IPS-18a (cell line): ENCODE results near the gene INIP.
"Not testable (repeated sequence)": the region's sequence is repeated elsewhere in the genome, so short reads cannot be mapped to it uniquely, and the experiment has no call there.

Experiments used
- H3K27ac ChIP-seq: one replicate; pipeline ENCODE4 v1.5.1; 2013; ENCODE audit warnings: low read length
- H3K27me3 ChIP-seq: one replicate; pipeline ENCODE4 v1.6.1; 2013; ENCODE audit warnings: mild to moderate bottlenecking, low read length; ENCODE audit not compliant: control insufficient read depth, insufficient read depth
- H3K36me3 ChIP-seq: one replicate; pipeline ENCODE4 v1.6.1; 2013; ENCODE audit warnings: low read depth, low read length; ENCODE audit not compliant: control insufficient read depth
- H3K4me1 ChIP-seq: one replicate; pipeline ENCODE4 v1.6.1; 2013; ENCODE audit warnings: low read depth, low read length; ENCODE audit not compliant: control insufficient read depth
- H3K4me3 ChIP-seq: one replicate; pipeline ENCODE4 v1.5.1; 2013; ENCODE audit warnings: low read length
- H3K9ac ChIP-seq: one replicate; pipeline ENCODE4 v1.6.1; 2013; ENCODE audit warnings: mild to moderate bottlenecking, low read length, moderate library complexity
- H3K9me3 ChIP-seq: one replicate; pipeline ENCODE4 v1.6.1; 2013; ENCODE audit warnings: low read depth, low read length; ENCODE audit not compliant: control insufficient read depth

Gene INIP

DNA sequence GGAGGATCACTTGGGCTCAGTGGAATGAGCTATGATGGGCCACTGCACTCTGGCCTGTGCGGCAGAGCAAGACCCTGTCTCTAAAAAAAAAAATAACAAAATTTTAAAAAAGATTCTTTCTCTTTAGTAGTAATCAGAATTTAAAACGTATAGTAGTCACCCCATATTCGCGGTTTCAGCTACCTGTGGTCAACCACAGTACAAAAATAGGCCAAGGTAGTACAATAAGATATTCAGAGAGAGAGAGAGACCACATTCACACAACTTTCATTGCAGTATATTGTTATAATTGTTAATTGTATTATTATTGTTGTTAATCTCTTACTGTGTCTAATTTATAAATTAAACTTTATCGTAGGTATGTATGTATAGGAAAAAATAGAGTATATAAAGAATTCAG is 18.7 kb downstream of the INIP start:
- Histone ChIP-seq H3K9ac (no peak overlapping the region), H3K36me3 (no peaks in the 10 kb centered on the region), H3K4me3 (no peak overlapping the region), H3K9me3 (no peaks in the 10 kb centered on the region), H3K27ac (no peak overlapping the region), H3K27me3 (no peaks in the 10 kb centered on the region), H3K4me1 (no peaks in the 10 kb centered on the region)

DNA sequence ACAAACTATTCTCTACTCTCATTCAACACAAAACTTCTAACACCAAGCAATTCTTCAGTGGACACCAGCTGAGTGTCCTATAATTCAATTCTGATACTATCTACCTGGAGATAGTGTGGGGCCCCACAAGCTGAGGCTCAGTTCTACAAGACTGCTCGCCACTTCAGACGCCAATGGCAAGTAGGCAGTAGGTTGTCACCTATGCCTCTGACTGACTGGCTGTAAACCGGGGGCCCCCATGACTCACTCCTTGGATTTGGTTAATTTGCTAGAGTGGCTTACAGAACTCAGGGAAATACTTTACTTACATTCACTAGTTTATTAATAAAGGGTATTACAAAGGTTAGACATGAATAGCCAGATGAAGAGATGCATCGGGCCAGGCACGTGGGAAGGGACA is 21.5 kb downstream of the INIP start:
- Histone ChIP-seq H3K36me3 (no peaks in the 10 kb centered on the region), H3K4me1 (no peaks in the 10 kb centered on the region), H3K9me3 (no peaks in the 10 kb centered on the region), H3K27me3 (no peaks in the 10 kb centered on the region), H3K27ac (no peak overlapping the region), H3K9ac (no peak overlapping the region), H3K4me3 (no peak overlapping the region)

DNA sequence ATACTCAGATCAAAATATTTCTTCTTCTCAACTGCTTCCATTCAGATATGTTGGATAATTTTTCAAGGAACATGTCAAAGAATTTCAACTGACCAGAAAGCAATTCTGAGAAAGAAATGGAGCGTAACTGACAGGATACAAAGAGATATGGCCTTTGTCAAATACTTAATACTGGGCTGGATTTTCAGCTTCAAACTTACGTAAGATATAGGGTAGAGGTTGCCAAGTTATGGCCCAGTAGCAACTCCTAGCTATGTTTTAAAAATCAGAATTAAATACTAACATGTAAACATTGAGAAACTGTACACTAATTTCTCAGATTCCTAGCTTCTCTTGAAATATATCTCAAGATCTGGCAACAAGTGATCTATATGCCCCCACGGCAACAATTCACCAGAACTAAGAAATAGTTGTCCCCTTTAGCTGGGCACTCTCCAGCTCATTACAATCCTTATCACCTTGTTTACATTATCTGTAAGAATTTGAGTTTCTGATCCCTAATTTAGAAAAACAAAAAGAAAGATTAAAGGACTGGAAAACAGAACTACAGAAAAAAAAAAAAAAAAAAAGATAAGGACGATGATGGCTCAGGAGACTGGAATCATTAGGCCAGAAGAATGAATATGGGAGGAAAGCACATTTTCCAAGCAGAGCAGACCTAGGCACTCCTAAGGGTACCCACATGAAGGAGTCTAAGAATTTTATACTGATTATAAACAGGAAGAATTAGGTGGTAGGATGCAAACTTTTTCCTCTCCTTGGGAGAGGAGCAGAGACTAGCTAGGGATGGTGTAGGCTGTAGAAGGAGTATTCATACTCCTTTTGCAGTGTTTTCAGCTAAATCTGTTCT is 23.0 kb downstream of the INIP start:
- Histone ChIP-seq H3K27ac (no peak overlapping the region), H3K36me3 (peaks cover 3% of the 10 kb centered on the region), H3K4me3 (no peak overlapping the region), H3K9me3 (no peaks in the 10 kb centered on the region), H3K27me3 (no peaks in the 10 kb centered on the region), H3K4me1 (no peaks in the 10 kb centered on the region), H3K9ac (no peak overlapping the region)

DNA sequence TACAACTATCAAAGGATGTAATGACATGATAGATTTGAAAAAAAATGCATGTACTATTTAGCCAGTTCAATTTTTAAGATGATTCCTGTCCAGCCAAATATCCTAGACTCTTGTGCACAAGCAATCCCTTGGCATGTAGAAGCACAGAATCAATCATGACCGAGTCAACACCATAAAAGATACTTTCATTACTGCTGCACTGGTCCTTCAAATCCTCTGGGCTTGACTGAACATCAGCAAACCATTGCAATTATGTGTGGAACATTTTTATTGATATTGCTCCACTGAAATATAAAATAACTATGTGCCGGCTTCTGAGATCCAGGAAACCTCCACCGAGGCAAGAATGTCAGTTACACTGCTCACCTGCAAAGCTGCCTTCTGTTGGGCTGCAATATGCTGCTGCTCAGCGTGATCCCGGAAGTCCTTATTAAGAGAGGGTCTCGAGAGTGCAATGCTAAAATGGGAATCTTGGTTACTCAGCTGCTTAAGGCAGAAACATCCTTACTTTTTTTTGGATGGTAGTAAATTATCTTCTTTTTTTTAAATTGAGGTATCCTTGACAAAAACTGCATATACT is 28.7 kb downstream of the INIP start:
- no peak overlapping the region for H3K27ac ChIP-seq
- H3K27me3 ChIP-seq: no peaks in the 10 kb centered on the region
- H3K9ac ChIP-seq: no peak overlapping the region
- H3K9me3 ChIP-seq: no peaks in the 10 kb centered on the region
- H3K4me1 ChIP-seq: no peaks in the 10 kb centered on the region
- H3K4me3 ChIP-seq: no peak overlapping the region
- peaks cover 18% of the 10 kb centered on the region for H3K36me3 ChIP-seq

DNA sequence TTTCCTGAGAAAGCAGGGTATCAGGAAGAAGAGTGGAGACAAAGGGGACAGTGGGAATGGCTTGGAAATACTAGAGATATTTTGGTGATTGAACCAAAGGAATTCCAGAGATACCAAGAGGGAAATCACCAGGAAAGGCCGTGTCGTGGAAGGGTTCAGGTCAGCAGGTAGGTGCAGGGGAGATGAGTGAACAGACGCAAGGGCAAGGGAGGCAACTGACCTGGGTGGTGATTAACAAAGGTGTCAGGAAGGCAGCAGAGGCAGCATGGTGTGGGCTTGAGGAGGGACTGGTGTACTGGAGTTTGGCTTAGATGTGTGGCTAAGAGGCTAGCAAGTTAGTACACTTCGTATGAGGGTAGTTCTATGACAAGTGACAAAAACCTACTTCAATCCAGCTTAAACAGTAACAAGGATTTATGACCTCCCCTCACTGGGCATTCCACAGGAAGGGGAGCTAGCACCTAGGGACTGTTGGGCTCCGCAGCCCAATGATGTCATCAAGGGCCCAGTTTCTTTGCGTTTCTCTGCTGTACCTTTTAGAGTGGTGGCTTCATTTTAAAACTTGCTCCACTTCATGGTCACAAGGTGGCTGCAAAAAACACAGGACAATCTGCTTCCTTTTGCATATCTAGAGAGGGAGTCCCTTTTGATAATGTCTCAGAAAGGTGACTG is 37.0 kb downstream of the INIP start:
- H3K27me3 ChIP-seq: no peaks in the 10 kb centered on the region
- H3K4me1 ChIP-seq: peaks cover 9% of the 10 kb centered on the region
- H3K27ac ChIP-seq: no peak overlapping the region
- H3K36me3 ChIP-seq: no peaks in the 10 kb centered on the region
- H3K9ac ChIP-seq: no peak overlapping the region
- H3K9me3 ChIP-seq: peaks cover 7% of the 10 kb centered on the region
- no peak overlapping the region for H3K4me3 ChIP-seq

DNA sequence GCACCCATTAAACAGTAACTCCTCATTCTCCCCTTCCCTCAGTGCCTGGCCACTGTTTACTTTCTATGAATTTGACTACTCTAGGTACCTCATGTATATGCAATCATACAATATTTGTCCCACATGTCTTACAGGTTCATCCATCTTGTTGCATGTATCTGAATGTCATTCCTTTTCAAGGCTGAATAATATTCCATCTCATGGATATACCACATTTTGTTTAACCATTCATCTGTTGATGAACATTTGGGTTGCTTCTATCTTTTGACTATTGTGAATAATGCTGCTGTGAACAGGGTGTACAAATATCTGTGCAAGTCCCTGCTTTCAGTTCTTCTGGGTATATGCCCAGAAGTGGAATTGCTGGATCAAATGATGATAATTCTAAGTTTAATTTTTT is 40.9 kb downstream of the INIP start:
- Histone ChIP-seq H3K9me3 (peaks cover 7% of the 10 kb centered on the region), H3K27ac (no peak overlapping the region), H3K9ac (no peak overlapping the region), H3K4me3 (no peak overlapping the region), H3K4me1 (peaks cover 9% of the 10 kb centered on the region), H3K27me3 (no peaks in the 10 kb centered on the region), H3K36me3 (no peaks in the 10 kb centered on the region)

DNA sequence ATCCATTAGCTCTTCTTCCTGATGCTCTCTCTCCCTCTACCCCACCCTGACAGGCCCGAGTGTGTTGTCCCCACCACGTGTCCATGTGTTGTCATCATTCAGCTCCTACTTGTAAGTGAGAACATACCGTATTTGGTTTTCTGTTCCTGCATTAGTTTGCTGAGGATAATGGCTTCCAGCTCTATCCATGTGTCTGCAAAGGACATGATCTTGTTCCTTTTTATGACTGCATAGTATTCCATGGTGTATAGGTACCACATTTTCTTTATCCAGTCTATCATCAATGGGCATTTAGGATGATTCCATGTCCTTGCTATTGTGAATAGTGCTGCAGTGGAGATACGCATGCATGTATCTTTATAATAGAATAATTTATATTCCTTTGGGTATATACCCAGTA is 44.7 kb downstream of the INIP start:
- not testable (repeated sequence) for H3K4me3 ChIP-seq, H3K9me3 ChIP-seq, H3K9ac ChIP-seq, H3K27ac ChIP-seq, H3K36me3 ChIP-seq, H3K27me3 ChIP-seq, H3K4me1 ChIP-seq

DNA sequence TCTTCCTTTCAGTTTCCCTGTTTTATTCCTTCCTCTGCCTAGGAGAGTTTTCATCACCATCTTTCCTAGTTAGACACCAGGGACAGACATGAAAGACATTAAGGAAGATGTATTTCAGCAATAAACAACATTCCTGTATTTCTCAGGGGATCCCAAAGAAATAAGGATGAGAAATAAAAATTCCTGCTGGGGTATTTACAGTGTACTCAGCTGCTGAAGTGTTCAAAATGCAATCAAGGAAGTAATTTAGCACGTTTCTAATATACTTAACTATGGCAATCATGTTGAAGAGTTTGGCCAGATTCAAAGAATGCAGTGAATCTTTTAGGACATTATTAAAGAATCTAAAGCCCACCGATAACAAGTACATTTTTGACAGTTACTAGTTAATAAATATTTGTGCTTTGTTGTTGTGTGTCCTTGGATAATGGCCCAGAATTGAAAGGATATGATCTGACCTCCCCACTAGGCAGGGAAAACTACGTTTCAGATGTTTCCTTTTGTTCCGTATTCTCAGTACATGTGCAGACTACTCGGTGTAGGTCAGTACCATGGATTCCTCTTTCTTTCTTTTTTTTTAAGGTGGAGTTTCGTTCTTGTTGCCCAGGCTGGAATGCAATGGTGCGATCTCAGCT is 46.8 kb downstream of the INIP start:
- H3K36me3 ChIP-seq: no peaks in the 10 kb centered on the region

DNA sequence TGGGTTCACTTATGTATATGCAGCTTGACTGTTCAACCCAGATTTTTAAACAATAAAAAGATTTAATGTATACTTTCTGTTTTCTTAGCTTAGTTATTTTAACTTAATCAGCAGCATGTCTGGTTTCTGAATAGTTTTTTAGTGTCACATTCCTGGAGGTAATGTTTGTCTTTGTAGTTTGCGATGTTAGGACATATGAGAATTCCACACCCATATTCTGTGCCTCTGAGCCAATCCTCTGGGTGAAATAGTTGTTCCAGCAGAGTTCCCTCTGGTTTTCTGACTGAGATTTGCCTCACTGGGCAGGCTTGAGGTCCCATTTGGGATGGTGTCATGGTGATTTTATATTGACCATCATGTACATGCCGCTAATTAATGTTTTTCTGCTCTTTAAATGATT is 48.6 kb downstream of the INIP start:
- no peak overlapping the region for H3K4me3 ChIP-seq
- no peaks in the 10 kb centered on the region for H3K4me1 ChIP-seq
- no peak overlapping the region for H3K27ac ChIP-seq
- no peaks in the 10 kb centered on the region for H3K27me3 ChIP-seq
- no peaks in the 10 kb centered on the region for H3K9me3 ChIP-seq
- no peaks in the 10 kb centered on the region for H3K36me3 ChIP-seq
- H3K9ac ChIP-seq: no peak overlapping the region

More for the DNA sequence above, 46.8 kb downstream of the INIP start:
- Histone ChIP-seq H3K27ac (no peak overlapping the region), H3K27me3 (no peaks in the 10 kb centered on the region), H3K9me3 (no peaks in the 10 kb centered on the region), H3K4me3 (no peak overlapping the region), H3K9ac (no peak overlapping the region), H3K4me1 (no peaks in the 10 kb centered on the region)

DNA sequence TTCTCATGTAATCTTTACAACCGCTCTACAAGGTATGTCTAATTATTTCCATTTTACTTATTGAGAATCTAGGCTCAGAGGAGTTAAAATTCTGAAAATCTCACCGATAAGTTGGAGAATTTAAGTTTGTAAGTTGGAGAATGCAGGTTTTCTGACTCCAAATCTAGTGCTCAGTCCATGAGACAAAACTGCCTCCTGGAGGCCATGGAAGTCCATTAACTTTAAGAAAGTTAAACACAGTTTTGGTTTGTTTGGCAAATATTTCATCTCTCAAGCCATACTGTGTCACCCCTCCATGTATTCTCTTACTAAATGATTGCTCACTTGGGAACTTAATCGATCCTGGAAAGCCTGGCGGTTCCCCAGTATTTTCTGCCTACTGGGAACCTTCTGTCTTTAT is 52.6 kb downstream of the INIP start:
- H3K9ac ChIP-seq: no peak overlapping the region
- no peak overlapping the region for H3K4me3 ChIP-seq
- no peaks in the 10 kb centered on the region for H3K27me3 ChIP-seq

DNA sequence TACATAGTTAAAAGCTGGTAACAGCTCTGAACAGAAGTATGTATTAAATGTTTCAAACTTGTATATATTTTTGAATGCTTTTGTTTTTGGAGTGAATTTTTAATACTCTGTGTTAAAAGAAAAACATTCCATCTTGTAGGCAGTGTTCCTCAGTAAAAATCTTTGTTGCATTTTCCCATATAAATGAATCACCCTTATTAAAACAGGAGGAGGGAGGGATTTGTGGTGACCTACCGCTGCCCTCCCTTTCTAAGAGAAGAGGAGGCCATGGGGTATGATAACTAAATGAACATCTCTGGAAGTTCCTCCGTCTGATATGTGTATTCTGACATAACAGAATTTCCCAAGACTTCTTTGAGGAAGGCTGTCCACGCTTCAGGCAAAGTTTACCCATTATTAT is 53.4 kb downstream of the INIP start:
- Histone ChIP-seq H3K9me3 (no peaks in the 10 kb centered on the region), H3K9ac (no peak overlapping the region), H3K27ac (no peak overlapping the region), H3K4me3 (no peak overlapping the region), H3K27me3 (no peaks in the 10 kb centered on the region), H3K4me1 (no peaks in the 10 kb centered on the region), H3K36me3 (no peaks in the 10 kb centered on the region)

More for the DNA sequence above, 52.6 kb downstream of the INIP start:
- Histone ChIP-seq H3K27ac (no peak overlapping the region), H3K9me3 (no peaks in the 10 kb centered on the region), H3K4me1 (no peaks in the 10 kb centered on the region), H3K36me3 (no peaks in the 10 kb centered on the region)
